NCI-H187 treated with DMSO at 0.1 percent for 48 hours (cell line): ENCODE measurements around the gene HTR2C.
A peak's percentile ranks its signal among the peaks of the same experiment; 100 is the strongest.
"Not testable (repeated sequence)": the region's sequence is repeated elsewhere in the genome, so short reads cannot be mapped to it uniquely, and the experiment has no call there.

ENCODE experiments used
- DNase-seq: peaks from one replicate; lab custom pipeline; 2025; lab: John Stamatoyannopoulos, UW

The HTR2C gene

GRCh38 chrX:114583646-114584374, at the start of gene HTR2C:
TSS of gene HTR2C (plus strand) at chrX:114584086. CDS start at chrX:114726937, 142,851 bp downstream.
- no peak for DNase-seq

- no peak for DNase-seq
Observed at GRCh38 chrX:114580336-114580735, 3.5 kb upstream of the HTR2C start.

- no peak for DNase-seq
Observed at GRCh38 chrX:114581528-114582263, 2.2 kb upstream of the HTR2C start.

GRCh38 chrX:114582264-114582632, 1.6 kb upstream of the HTR2C start:
- DNase-seq: no peak

GRCh38 chrX:114582698-114583395, 1.0 kb upstream of the HTR2C start:
- no peak for DNase-seq

GRCh38 chrX:114584375-114584943, 573 bp downstream of the HTR2C start:
- no peak for DNase-seq

- no peak for DNase-seq
Observed at GRCh38 chrX:114584983-114585842, 1.3 kb downstream of the HTR2C start.

GRCh38 chrX:114591121-114591520, 7.2 kb downstream of the HTR2C start:
- DNase-seq: no peak

- no peak for DNase-seq
Observed at GRCh38 chrX:114599305-114599704, 15.4 kb downstream of the HTR2C start.

- no peak for DNase-seq
Observed at GRCh38 chrX:114599911-114600310, 16.0 kb downstream of the HTR2C start.

GRCh38 chrX:114606619-114607018, 22.7 kb downstream of the HTR2C start:
- not testable (repeated sequence) for DNase-seq

GRCh38 chrX:114611018-114611619, 27.2 kb downstream of the HTR2C start:
- DNase-seq: peak; percentile 8

- DNase-seq: no peak
Observed at GRCh38 chrX:114615765-114616164, 31.9 kb downstream of the HTR2C start.

- no peak for DNase-seq
Observed at GRCh38 chrX:114619874-114620273, 36.0 kb downstream of the HTR2C start.

GRCh38 chrX:114626323-114626722, 42.4 kb downstream of the HTR2C start:
- no peak for DNase-seq

GRCh38 chrX:114635986-114636385, 52.1 kb downstream of the HTR2C start:
- DNase-seq: no peak

- no peak for DNase-seq
Observed at GRCh38 chrX:114650351-114650750, 66.5 kb downstream of the HTR2C start.

GRCh38 chrX:114675365-114675764, 91.5 kb downstream of the HTR2C start:
- DNase-seq: no peak

- not testable (repeated sequence) for DNase-seq
Observed at GRCh38 chrX:114700533-114700932, 116.6 kb downstream of the HTR2C start.

GRCh38 chrX:114709406-114709805, 125.5 kb downstream of the HTR2C start:
- no peak for DNase-seq

GRCh38 chrX:114710571-114710970, 126.7 kb downstream of the HTR2C start:
- DNase-seq: no peak
